ENCODE measurements around the gene USP16. TPM values are rescaled to one million over a fixed set of nuclear protein-coding genes. Genes with fewer than 3 reads are reported as not detected.

USP16 gene
- total RNA-seq, 1 experiment from 2014 or later: 39.3 TPM

DNA sequence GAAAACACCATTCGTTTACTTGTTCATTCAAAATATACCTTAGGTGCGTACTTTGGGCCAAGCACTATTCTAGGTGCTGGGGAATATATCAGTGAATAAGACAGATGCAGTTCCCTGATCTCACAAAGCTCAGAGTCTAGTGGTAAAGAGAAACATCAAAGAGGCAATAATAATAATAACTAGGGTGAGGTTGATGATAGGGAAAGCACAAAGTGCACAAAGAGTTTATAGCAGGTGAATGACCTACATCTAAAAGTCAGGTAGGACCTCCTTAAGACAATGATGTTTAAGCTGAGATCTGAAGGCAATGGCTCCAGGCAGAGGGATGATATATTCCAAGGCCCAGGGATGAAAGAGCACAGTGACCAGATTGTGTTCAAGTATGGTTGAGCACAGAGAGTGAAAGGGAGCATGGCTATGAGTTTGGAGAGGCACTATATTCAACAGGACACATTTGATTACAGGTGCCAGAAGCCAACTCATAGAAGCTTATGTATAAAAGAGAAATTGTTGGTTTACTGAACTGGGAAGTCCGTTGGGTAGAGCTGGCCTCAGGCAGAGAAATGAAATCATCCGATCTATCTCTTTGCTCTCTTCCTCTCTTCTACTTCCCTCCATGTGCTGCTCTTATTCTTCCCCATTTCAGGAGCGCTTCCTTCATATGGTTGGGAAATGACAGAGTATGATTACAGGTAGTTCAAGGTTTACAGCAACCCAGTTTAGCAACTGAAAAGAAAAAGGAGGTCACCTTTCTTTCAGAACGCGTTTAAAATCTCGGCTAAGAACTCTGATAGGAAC lies 71.9 kb downstream of the USP16 start:
- no TSS peak for BruUV-seq (replicated peaks)
- H3K36me3 Mint-ChIP-seq (ENCODE audit: insufficient read depth, unreplicated experiment): no peaks in the 10 kb centered on the region
- ChIA-PET CTCF (interaction anchor here (0.6 to 2.7 kb wide), 8 partner anchors 9 to 277 kb away, joined by 3 to 13 read pairs (median 4); no protein-coding TSS in a partner anchor), POLR2A (interaction anchor here (0.6 to 2.4 kb wide), 7 partner anchors 12 to 68 kb away, joined by 3 to 14 read pairs (median 3); no protein-coding TSS in a partner anchor)
- H3K27me3 Mint-ChIP-seq (ENCODE audit: insufficient read depth, unreplicated experiment): no peaks in the 10 kb centered on the region
- no peak overlapping the region for H3K27ac Mint-ChIP-seq (ENCODE audit: low read depth, unreplicated experiment)
- no peaks in the 10 kb centered on the region for H3K9me3 Mint-ChIP-seq (ENCODE audit: unreplicated experiment)
- intact Hi-C loops (cut with micrococcal nuclease): no loop called here
- H3K4me1 Mint-ChIP-seq (ENCODE audit: insufficient read depth, unreplicated experiment): peaks cover 19% of the 10 kb centered on the region
- TF ChIP-seq, protein P1, sequence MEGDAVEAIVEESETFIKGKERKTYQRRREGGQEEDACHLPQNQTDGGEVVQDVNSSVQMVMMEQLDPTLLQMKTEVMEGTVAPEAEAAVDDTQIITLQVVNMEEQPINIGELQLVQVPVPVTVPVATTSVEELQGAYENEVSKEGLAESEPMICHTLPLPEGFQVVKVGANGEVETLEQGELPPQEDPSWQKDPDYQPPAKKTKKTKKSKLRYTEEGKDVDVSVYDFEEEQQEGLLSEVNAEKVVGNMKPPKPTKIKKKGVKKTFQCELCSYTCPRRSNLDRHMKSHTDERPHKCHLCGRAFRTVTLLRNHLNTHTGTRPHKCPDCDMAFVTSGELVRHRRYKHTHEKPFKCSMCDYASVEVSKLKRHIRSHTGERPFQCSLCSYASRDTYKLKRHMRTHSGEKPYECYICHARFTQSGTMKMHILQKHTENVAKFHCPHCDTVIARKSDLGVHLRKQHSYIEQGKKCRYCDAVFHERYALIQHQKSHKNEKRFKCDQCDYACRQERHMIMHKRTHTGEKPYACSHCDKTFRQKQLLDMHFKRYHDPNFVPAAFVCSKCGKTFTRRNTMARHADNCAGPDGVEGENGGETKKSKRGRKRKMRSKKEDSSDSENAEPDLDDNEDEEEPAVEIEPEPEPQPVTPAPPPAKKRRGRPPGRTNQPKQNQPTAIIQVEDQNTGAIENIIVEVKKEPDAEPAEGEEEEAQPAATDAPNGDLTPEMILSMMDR (IDR thresholded peaks at IDR 0.05; ENCODE audit: unreplicated experiment): no peak
- DNase-seq (ENCODE audit: unreplicated experiment): no peak
- no peak overlapping the region for H3K4me3 Mint-ChIP-seq (ENCODE audit: unreplicated experiment)

DNA sequence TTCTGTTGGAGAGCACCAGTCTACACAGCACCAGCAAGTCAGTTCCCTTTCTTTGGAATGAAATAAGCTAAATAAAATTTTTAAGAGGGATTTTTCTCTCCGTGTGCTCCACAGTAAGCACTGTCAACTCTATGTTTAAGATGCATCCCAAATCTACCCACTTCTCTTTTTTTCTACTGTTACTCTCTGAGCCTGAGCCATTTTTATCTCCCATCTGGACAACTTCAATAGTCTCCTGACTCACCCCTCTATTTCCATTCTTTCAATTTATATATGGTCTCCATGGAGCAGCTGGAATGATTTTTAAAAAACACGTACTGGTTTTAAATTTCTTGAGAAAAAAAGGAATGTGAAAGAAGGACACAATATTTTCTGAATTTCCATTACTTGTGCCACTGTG lies 73.7 kb downstream of the USP16 start:
- BruUV-seq (replicated peaks): no TSS peak
- H3K27ac Mint-ChIP-seq (ENCODE audit: low read depth, unreplicated experiment): no peak overlapping the region
- H3K9me3 Mint-ChIP-seq (ENCODE audit: unreplicated experiment): no peaks in the 10 kb centered on the region
- H3K36me3 Mint-ChIP-seq (ENCODE audit: insufficient read depth, unreplicated experiment): no peaks in the 10 kb centered on the region
- H3K4me1 Mint-ChIP-seq (ENCODE audit: insufficient read depth, unreplicated experiment): peaks cover 6% of the 10 kb centered on the region
- intact Hi-C loops (cut with micrococcal nuclease): no loop called here
- DNase-seq (ENCODE audit: unreplicated experiment): no peak
- ChIA-PET CTCF (interaction anchor here (0.6 to 1.5 kb wide), 4 partner anchors 10 to 191 kb away, joined by 3 to 6 read pairs (median 3); no protein-coding TSS in a partner anchor), POLR2A (interaction anchor here (1.0 to 3.7 kb wide), 4 partner anchors 23 to 55 kb away, joined by 4 to 18 read pairs (median 11); partner anchors contain the start of gene CCT8)
- H3K4me3 Mint-ChIP-seq (ENCODE audit: unreplicated experiment): no peak overlapping the region
- TF ChIP-seq, protein P1 (IDR thresholded peaks at IDR 0.05; ENCODE audit: unreplicated experiment): no peak
- no peaks in the 10 kb centered on the region for H3K27me3 Mint-ChIP-seq (ENCODE audit: insufficient read depth, unreplicated experiment)

DNA sequence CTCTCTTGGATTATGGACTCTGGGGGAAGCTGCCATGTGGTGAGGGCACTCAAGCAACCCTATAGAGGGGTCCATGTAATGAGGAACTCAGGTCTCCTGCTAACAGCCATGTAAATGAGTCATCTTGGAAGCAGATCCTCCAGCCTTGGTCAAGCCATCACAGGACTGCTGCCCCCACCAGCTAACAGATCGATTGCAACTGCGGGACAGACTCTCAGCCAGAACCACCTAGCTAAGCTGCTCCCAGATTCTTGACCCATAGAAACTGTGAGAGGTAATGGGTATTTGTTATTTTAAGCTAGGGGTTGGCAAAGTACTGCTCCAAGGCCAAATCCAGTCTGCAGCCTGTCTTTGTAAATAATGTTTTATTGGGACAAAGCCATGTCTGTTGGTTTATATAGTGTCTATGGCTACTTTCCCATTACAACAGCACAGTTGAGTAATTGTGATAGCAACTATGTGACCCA lies 78.4 kb downstream of the USP16 start:
- no peaks in the 10 kb centered on the region for H3K27me3 Mint-ChIP-seq (ENCODE audit: insufficient read depth, unreplicated experiment)
- TF ChIP-seq, protein P1 (IDR thresholded peaks at IDR 0.05; ENCODE audit: unreplicated experiment): no peak
- DNase-seq (ENCODE audit: unreplicated experiment): no peak
- POLR2A ChIA-PET: interaction anchor here (0.9 to 1.3 kb wide), 2 partner anchors 12 to 43 kb away, joined by 3 to 4 read pairs; no protein-coding TSS in a partner anchor
- intact Hi-C loops (cut with micrococcal nuclease): no loop called here
- no peaks in the 10 kb centered on the region for H3K36me3 Mint-ChIP-seq (ENCODE audit: insufficient read depth, unreplicated experiment)
- no TSS peak for BruUV-seq (replicated peaks)
- no peak overlapping the region for H3K4me3 Mint-ChIP-seq (ENCODE audit: unreplicated experiment)
- CTCF ChIA-PET: interaction anchor here (0.6 to 1.2 kb wide), 2 partner anchors 10 to 17 kb away, joined by 3 to 5 read pairs; no protein-coding TSS in a partner anchor
- H3K4me1 Mint-ChIP-seq (ENCODE audit: insufficient read depth, unreplicated experiment): peaks cover 15% of the 10 kb centered on the region
- no peak overlapping the region for H3K27ac Mint-ChIP-seq (ENCODE audit: low read depth, unreplicated experiment)
- H3K9me3 Mint-ChIP-seq (ENCODE audit: unreplicated experiment): no peaks in the 10 kb centered on the region

Other genes starting within 250 kb of the USP16 start
- gene LTN1, start 31.8 kb upstream of the USP16 start, total RNA-seq (2022): 27.1 and 34.3 TPM in 2 replicates
- gene RWDD2B, start 5.3 kb upstream of the USP16 start, total RNA-seq (2022): 34.1 and 40.8 TPM in 2 replicates
- gene CCT8, start 49.0 kb downstream of the USP16 start, total RNA-seq (2022): 174 and 221 TPM in 2 replicates
- 4.9 and 6.3 TPM in 2 replicates for gene MAP3K7CL, start 106.0 kb downstream of the USP16 start, total RNA-seq (2022)

Measured in MCF 10A (cell line).